Measurements from ENCODE around the gene CD247.

Gene CD247

DNA sequence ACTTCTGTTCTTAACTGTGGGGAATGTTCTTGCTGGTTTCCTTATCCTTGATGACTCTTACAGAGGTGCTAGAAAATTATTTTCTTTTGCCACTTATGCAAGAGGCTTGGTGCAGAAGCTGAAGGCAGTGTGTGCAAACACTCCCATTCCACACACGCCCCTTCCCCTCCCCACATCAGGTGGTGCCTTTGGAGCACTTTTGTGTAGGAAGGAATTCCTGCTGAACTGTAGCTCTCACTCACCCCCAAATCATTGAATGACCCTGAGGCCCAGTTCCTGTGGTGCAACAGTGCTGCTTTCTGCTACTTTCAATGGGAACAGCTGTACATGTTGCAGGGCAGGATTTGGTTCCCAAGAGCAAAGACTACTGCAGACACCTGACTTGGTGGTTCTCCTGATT lies 101.8 kb downstream of the CD247 start (continued):
- TF ChIP-seq ISL1 (CRISPR knock-in tag; IDR thresholded peaks at IDR 0.05), result no peak
- no peak for TF ChIP-seq PPARA (CRISPR knock-in tag; IDR thresholded peaks at IDR 0.05; ENCODE audit: borderline replicate concordance)

DNA sequence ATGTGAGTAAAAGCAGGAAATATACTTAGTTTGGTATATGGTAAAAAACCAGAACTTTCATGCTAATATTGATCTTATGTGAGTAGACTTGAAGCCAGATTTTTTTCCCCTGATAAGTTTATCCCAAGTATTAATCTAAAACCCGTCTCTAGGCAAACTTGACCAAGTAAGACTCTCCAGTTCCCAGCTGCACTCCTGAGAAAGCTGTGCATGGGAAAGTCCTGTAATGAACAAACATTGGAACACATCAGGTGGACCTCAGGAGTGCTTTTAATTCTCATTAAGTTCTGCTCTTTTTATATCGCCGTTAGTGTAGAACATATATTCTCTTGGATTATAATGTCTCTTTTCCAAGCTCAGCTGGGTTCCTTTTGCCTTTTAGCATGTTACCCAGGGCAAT lies 105.0 kb downstream of the CD247 start:
- TF ChIP-seq, protein P1, sequence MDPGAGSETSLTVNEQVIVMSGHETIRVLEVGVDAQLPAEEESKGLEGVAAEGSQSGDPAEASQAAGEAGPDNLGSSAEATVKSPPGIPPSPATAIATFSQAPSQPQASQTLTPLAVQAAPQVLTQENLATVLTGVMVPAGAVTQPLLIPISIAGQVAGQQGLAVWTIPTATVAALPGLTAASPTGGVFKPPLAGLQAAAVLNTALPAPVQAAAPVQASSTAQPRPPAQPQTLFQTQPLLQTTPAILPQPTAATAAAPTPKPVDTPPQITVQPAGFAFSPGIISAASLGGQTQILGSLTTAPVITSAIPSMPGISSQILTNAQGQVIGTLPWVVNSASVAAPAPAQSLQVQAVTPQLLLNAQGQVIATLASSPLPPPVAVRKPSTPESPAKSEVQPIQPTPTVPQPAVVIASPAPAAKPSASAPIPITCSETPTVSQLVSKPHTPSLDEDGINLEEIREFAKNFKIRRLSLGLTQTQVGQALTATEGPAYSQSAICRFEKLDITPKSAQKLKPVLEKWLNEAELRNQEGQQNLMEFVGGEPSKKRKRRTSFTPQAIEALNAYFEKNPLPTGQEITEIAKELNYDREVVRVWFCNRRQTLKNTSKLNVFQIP (CRISPR knock-in tag; IDR thresholded peaks at IDR 0.05; ENCODE audit: borderline replicate concordance, low read depth), result no peak
- no peak for TF ChIP-seq TOX (CRISPR knock-in tag; IDR thresholded peaks at IDR 0.05; ENCODE audit: borderline replicate concordance)
- TF ChIP-seq CSRNP3 (CRISPR knock-in tag; IDR thresholded peaks at IDR 0.05), result no peak
- TF ChIP-seq ARNTL (CRISPR knock-in tag; IDR thresholded peaks at IDR 0.05; ENCODE audit: borderline replicate concordance, low read depth), result no peak
- no peak for TF ChIP-seq OSR1 (CRISPR knock-in tag; IDR thresholded peaks at IDR 0.05)
- no peak for TF ChIP-seq ISL1 (CRISPR knock-in tag; IDR thresholded peaks at IDR 0.05)
- no peak for ATAC-seq

DNA sequence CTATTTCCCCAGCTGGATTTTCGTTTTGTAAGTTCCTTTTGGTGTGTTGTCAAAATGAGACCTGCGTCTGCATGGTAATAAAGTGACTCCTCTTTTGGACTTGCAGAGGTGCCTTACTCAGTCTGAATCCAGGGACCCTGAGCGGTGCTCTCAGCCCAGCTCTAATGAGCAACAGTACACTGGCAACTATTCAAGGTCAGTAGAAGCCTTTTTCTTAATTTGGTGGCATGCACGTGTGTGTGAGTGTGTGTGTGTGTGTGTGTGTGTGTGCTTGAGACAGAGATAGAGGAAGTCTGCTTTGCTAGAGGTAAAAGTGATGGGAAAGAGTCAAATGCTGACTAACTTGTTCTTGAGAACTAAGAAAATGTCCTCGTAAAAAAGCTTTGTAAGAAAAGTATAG lies 105.4 kb downstream of the CD247 start:
- TF ChIP-seq CREB5 (CRISPR knock-in tag; IDR thresholded peaks at IDR 0.05; ENCODE audit: low read depth) (no peak), CSDC2 (CRISPR knock-in tag; IDR thresholded peaks at IDR 0.05) (no peak), RARB (CRISPR knock-in tag; IDR thresholded peaks at IDR 0.05) (no peak), TOX (CRISPR knock-in tag; IDR thresholded peaks at IDR 0.05; ENCODE audit: borderline replicate concordance) (no peak), PPARA (CRISPR knock-in tag; IDR thresholded peaks at IDR 0.05; ENCODE audit: borderline replicate concordance) (no peak), CSRNP3 (CRISPR knock-in tag; IDR thresholded peaks at IDR 0.05) (no peak), BACH2 (CRISPR knock-in tag; IDR thresholded peaks at IDR 0.05; ENCODE audit: borderline replicate concordance) (no peak), OSR1 (CRISPR knock-in tag; IDR thresholded peaks at IDR 0.05) (no peak), ZNF8 (CRISPR knock-in tag; IDR thresholded peaks at IDR 0.05) (no peak), ESRRG (CRISPR knock-in tag; IDR thresholded peaks at IDR 0.05) (no peak), TSHZ2 (CRISPR knock-in tag; IDR thresholded peaks at IDR 0.05) (no peak), ZFP30 (CRISPR knock-in tag; IDR thresholded peaks at IDR 0.05) (no peak)
- TF ChIP-seq, protein P2, sequence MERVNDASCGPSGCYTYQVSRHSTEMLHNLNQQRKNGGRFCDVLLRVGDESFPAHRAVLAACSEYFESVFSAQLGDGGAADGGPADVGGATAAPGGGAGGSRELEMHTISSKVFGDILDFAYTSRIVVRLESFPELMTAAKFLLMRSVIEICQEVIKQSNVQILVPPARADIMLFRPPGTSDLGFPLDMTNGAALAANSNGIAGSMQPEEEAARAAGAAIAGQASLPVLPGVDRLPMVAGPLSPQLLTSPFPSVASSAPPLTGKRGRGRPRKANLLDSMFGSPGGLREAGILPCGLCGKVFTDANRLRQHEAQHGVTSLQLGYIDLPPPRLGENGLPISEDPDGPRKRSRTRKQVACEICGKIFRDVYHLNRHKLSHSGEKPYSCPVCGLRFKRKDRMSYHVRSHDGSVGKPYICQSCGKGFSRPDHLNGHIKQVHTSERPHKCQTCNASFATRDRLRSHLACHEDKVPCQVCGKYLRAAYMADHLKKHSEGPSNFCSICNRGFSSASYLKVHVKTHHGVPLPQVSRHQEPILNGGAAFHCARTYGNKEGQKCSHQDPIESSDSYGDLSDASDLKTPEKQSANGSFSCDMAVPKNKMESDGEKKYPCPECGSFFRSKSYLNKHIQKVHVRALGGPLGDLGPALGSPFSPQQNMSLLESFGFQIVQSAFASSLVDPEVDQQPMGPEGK (CRISPR knock-in tag; IDR thresholded peaks at IDR 0.05; ENCODE audit: borderline replicate concordance), result no peak
- TF ChIP-seq, protein P1 (CRISPR knock-in tag; IDR thresholded peaks at IDR 0.05; ENCODE audit: borderline replicate concordance, low read depth), result no peak
- no peak for ATAC-seq
